ENCODE data around the gene DOK1.

DOK1 gene

GRCh38 chr2:74553892-74554819 lies at the start of gene DOK1, which contains the start of gene LOXL3:
TSS of gene DOK1 (plus strand) at chr2:74554720. CDS start at chr2:74554755, 35 bp downstream.
TSS of gene LOXL3 (minus strand) at chr2:74553942. CDS start at chr2:74552634, 1,308 bp downstream.
- peak; percentile 66 for DNase-seq

- no peak for DNase-seq
These were observed 48.9 kb upstream of the DOK1 start for GRCh38 chr2:74505448-74506246.

- peak; percentile 97 for DNase-seq
These were observed 47.2 kb upstream of the DOK1 start, which contains the start of gene PCGF1 for GRCh38 chr2:74507145-74507925. TSS of gene PCGF1 (minus strand) at chr2:74507695. CDS start at chr2:74507668, 27 bp downstream.

GRCh38 chr2:74507926-74508520 lies 46.5 kb upstream of the DOK1 start:
- peak; percentile 25 for DNase-seq

- no peak for DNase-seq
These were observed 44.2 kb upstream of the DOK1 start for GRCh38 chr2:74510272-74510671.

GRCh38 chr2:74511104-74511989 lies 43.2 kb upstream of the DOK1 start:
- DNase-seq, result no peak

GRCh38 chr2:74512744-74513604 lies 41.5 kb upstream of the DOK1 start:
- no peak for DNase-seq

GRCh38 chr2:74513605-74514367 lies 40.7 kb upstream of the DOK1 start:
- DNase-seq, result peak; percentile 32

- DNase-seq, result no peak
These were observed 39.9 kb upstream of the DOK1 start, which contains the start of gene TLX2 for GRCh38 chr2:74514368-74515270. TSS of gene TLX2 (plus strand) at chr2:74514450. CDS start at chr2:74514807, 357 bp downstream.

GRCh38 chr2:74515271-74515980 lies 39.1 kb upstream of the DOK1 start:
- DNase-seq, result peak; percentile 8

- DNase-seq, result no peak
These were observed 38.4 kb upstream of the DOK1 start for GRCh38 chr2:74515981-74516633.

- no peak for DNase-seq
These were observed 37.9 kb upstream of the DOK1 start for GRCh38 chr2:74516650-74517049.

- DNase-seq, result no peak
These were observed 32.0 kb upstream of the DOK1 start for GRCh38 chr2:74522516-74522915.

GRCh38 chr2:74524005-74524404 lies 30.5 kb upstream of the DOK1 start:
- DNase-seq, result no peak

GRCh38 chr2:74524955-74525716 lies 29.4 kb upstream of the DOK1 start:
- DNase-seq, result no peak

Measured in DMS79 treated with DMSO at 0.1 percent for 48 hours (cell line).